HG02759 (cell line): Measurements from ENCODE around the gene ZNG1B.
"Not testable (repeated sequence)": the region's sequence is repeated elsewhere in the genome, so short reads cannot be mapped to it uniquely, and the experiment has no call there.

ENCODE experiments used
- ATAC-seq: cut with Tn5 transposase; IDR thresholded peaks from one replicate; pipeline ENCODE4 v1.9.1; 2021; ENCODE audit warnings: mild to moderate bottlenecking, moderate library complexity; ENCODE audit not compliant: unreplicated experiment

The ZNG1B gene

DNA sequence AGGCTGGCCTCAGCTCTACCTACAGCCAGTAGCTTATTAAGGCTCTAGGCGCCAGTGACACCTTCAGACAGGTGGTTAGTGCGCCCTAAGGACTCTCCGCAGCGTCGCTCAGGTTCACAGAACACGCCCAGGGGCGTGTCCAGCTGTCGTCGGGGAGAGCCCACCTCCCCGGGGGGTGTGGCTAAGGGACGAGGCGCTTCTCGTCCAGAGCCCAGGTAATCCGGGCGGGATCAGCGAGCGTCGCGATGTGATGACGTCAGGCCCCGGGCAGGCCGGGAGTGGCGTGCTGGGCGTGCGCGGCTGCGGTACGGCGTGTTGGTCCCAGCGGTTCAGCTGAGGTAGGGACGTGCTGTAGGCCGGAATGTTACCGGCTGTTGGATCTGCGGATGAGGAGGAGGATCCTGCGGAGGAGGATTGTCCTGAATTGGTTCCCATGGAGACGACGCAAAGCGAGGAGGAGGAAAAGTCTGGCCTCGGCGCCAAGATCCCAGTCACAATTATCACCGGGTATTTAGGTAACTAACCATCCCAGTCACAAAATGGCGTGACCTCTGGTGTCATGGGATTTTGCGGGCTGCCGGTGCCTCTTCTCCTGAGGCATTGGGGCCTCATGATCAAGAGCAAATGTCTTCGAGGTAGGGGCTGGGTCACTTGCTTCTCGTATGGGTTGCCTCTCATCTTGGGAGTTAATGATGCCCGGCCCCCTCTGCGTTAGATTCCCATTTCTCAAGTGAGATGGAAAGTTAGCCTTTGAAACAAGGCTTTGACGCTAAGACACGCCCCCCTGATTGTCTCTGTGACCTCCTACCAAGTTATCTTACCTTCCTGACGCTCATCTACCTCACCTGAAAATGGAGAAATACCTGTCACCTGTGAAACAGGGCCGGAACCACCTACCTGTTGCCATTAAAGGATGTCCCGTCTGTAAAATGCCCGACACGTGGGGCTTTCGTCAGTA lies at the start of gene ZNG1B:
Gene ZNG1B, plus strand, starts transcription at position 184 of the 958 bp plus-strand sequence. Its CDS starts 178 bp downstream, at position 362.
- not testable (repeated sequence) for ATAC-seq

DNA sequence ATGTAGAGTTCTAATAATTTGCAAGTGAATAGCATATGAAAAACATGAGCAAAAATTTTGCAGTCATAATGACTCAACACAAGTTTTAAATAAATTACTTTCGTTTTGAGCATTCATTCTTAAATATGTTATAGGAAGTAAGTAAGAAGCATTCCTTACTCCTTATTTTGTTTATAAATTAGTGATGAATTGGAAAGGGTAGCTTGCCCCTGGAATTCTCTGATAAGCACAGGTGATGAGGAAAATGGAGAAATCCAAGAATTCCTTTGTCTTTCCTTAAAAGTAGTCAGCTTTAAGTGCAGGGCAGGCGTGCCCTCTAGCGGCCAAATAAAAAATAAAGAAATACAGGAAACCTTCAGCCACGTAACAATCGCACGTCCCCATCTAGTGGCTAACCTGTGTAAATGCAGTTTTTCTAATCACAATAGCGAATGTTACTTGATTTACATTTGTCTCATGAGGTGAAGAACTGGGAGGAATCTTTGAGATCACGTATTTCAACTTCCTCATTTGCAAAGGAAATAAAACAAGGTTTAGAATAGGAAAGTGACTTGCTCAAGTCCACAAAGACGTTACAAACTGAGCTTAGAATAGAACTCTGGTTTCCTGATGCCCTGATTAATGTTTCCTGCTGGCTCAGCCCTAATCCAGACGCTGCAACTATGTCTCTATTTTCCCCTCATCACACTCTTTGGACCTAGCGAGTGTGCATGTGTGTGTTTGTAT lies 47.2 kb upstream of the ZNG1B start:
- peak; percentile 94 for ATAC-seq

DNA sequence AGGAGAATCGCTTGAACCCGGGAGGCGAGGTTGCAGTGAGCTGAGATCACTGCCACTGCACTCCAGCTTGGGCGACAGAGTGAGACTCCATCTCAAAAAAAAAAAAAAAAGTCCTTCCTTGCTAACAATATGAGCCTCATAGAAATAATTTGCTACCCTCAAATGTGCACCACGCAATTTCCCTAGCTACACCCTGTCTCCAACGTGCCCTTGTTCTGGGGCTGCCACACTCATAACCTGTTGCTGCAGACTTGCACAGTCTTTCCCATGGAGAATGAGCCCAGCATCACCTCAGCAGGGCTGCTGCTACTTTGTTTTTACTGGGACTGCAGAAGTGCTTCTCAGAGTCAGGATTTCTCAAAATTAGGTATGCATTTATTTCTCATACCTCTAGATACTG lies 46.4 kb upstream of the ZNG1B start:
- ATAC-seq = no peak

DNA sequence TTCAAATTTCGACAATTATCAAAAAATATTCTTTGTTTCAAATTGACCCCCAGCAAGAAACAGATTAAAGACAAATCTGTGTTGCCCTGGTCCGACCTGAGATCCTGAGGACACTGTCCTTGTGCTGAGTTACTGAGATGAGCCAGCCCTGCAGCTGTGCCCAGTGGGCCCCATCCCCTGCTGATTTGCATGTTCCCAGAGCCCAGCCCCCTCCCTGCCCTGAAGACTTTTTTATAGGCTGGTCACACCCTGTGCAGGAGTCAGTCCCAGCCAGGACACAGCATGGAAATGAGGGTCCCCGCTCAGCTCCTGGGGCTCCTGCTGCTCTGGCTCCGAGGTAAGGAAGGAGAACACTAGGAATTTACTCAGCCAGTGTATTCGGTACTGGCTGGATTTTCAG lies 31.4 kb upstream of the ZNG1B start:
- no peak for ATAC-seq

DNA sequence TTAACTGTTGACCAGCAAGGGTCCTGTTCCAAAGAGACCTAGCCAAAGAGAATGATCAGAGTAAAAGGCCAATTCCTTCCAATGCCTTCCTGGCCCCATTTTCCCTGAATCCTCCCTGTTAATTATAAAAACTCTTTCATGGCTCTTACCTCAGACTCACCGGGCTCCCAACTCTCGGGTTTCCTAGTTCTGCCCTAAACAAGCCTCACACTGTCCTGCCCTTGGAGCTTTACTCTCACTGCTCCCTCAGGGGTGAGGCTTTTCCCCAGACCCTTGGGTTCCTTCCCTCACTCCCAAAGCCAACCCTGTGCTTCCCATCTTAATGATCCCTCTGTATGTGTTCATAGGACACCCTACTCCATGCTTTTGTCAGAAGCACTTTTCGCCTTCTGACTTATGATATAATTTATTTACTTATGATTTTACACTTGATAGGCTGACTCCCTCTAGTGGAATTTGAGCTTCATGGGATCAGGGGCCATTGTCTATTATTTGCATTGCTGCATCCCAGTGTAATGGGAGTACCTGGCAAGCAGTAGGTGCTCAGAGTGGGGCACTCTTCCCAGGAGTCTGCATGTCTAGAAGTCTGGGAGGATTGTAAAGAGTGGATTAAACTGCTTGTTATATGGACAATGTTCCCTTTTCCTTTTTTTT lies 29.9 kb upstream of the ZNG1B start:
- ATAC-seq = no peak

DNA sequence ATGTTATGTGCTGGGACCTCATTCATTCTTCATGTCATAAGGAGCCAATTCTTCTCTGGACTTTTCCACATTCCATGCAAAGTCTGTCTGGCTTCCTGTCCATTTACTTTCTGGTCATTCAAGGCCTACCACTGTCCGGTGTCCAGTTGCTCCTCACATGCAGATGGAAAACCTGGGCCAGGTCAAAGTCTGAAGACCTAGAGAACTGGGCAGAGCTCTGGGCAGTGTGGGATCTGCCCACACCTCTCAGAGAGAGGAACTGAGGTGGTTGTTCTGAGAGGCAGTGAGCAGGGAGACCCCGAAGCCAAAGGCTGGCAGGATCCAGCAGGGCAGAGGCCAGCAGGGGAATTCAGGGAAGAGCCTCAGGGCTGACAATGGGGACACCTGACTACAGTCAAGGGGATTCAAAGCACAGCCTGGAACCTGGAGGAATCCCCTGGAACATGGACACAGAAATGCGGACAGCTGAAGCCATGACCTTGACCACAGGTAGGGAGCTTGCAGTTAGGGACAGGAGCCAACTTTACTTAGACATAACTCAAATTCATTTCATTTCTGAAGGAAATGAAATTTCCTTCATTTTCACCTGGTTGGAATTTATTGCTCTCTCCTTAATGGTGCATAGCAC lies 25.7 kb upstream of the ZNG1B start:
- ATAC-seq = not testable (repeated sequence)

DNA sequence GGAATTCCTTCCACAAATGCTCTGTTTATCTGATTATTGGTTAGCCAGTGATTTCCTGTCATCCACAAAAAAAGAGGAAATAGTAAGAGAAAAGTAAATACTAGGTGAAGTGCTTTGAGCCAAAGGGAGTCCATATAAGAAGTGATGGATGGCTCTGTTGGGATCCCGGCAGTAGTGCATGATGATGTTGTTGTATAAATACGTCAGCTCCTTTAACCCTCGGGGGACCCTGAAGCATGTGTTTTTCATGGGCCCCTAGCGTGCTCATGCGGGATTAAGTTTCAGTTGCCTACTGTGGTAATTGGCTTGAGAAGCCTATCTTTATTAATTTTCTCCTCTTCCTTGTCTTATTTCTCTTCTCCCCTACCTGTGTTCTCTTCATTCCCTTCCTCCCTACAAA lies 24.7 kb upstream of the ZNG1B start:
- not testable (repeated sequence) for ATAC-seq

DNA sequence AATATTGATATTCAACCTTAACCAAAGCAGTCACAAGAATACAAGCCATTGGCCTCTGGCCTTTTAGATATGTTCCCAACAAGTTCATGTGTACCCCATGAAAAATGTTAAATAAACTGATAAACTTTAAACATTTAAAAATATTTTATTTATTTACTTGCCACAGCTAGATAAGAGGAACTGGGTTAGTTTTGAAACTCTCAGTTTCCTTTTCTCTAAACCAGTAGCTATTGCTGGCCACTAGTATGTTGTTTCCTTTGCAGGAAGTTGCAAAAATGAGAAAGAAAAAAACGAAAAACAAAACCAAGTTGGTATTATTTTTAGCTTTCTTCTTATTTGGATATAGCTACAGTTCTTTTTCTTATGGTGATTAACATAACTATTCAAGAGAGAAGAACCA lies 5.7 kb upstream of the ZNG1B start:
- ATAC-seq = not testable (repeated sequence)

DNA sequence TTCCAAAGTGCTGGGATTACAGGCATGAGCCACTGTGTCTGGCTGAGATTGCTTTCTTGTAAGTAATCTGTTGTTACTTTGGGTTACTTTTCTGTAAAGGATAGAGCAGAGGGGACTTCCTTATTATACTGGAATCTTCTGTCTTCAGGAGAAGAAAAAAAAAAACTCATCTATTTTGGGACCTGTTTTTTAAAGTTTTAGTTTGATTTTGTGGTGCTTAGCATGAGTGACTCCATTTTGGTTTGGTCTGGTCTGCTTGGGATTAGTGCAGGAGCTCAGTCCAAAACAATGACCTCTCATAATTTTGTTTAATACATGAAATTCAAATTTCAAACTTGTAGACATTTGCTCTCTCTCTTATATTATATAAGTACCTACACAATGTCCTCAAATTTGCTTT lies 4.0 kb upstream of the ZNG1B start:
- not testable (repeated sequence) for ATAC-seq

DNA sequence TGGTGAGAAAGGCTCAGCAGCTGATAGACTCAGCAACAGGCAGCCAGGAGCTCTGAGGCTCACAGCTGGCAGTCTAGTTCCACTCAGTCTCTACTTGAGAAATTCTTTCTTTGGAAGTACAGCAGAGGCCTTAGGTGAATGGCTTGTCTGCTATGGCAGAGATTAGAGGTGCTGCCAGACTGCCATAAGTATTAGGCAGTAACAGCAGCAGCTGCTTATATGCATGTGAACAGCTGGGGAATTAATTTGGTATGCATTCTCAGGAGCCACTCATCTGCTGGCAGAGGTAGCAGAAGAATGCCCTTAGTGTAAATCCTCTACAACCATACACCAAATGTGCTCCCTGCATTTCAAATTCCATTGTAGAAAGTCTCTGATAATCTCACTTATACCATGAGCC lies 28.3 kb downstream of the ZNG1B start:
- ATAC-seq = not testable (repeated sequence)

DNA sequence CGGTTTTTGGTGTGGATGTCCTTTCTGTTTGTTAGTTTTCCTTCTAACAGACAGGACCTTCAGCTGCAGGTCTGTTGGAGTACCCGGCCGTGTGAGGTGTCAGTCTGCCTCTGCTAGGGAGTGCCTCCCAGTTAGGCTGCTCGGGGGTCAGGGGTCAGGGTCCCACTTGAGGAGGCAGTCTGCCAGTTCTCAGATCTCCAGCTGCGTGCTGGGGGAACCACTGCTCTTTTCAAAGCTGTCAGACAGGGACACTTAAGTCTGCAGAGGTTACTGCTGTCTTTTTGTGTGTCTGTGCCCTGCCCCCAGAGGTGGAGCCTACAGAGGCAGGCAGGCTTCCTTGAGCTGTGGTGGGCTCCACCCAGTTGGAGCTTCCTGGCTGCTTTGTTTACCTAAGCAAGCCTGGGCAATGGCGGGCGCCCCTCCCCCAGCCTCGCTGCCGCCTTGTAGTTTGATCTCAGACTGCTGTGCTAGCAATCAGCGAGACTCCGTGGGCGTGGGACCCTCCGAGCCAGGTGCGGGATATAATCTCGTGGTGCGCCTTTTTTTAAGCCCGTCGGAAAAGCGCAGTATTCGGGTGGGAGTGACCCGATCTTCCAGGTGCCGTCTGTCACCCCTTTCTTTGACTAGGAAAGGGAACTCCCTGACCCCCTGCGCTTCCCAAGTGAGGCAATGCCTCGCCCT lies 39.3 kb downstream of the ZNG1B start:
- not testable (repeated sequence) for ATAC-seq

DNA sequence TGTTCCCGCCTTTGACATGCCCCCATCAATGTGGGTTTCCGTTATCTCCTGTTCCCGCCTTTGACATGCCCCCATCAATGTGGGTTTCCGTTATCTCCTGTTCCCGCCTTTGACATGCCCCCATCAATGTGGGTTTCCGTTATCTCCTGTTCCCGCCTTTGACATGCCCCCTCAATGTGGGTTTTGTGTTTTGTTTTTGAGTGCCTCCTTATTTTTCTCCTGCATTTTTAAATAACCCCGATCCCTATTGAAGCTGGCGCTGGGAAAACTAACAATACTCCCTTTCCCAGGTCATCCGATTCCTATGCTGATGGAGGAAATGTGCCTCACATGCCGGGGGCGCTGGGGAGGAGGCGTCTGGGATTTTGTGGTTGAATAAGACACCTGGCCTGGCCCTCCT lies 59.0 kb downstream of the ZNG1B start:
- ATAC-seq = not testable (repeated sequence)

DNA sequence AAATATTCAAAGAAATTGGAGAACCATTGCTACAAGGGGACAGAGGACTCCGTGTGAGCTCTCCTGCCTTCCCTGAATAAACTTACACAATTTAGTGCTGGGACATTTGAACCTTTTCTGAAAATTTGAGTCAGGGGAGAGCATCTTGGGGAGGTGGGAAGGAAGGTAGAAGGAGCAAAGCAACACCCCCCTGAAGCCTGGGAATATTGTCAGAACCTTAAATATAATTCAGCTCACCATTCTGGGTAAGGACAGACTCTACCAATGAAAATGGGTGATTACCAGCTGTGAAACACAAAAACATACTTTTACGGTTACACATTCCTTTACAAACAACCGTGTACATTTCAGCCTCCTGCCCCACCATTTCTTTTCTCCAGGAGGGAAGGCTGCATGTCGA lies 60.9 kb downstream of the ZNG1B start, which contains the start of gene FOXD4L1:
Gene FOXD4L1, plus strand, starts transcription at position 301 of the 400 bp plus-strand sequence. CDS start 592 bp downstream, outside the sequence.
- ATAC-seq = not testable (repeated sequence)

DNA sequence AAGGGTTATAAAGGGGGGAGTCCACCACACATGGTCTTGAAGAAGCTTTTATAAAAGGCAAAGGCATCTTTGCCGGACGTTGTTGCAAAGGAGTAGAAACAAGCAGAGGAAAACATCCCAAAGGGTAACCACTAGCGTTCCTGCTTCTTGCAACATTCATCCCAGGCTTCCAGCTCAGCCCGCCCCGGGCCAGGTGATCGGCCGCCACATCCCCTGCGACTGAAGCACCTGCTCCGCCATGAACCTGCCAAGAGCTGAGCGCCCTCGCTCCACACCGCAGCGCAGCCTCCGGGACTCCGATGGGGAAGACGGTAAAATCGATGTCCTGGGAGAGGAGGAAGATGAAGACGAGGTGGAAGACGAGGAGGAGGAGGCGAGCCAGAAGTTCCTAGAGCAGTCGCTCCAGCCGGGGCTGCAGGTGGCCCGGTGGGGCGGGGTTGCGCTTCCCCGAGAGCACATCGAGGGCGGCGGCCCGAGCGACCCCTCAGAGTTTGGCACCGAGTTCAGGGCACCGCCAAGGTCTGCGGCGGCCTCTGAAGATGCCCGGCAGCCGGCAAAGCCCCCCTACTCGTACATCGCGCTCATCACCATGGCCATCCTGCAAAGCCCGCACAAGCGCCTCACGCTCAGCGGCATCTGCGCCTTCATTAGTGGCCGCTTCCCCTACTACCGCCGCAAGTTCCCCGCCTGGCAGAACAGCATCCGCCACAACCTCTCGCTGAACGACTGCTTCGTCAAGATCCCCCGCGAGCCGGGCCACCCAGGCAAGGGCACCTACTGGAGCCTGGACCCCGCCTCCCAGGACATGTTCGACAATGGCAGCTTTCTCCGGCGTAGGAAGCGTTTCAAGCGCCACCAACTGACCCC lies 61.8 kb downstream of the ZNG1B start:
- ATAC-seq = not testable (repeated sequence)

DNA sequence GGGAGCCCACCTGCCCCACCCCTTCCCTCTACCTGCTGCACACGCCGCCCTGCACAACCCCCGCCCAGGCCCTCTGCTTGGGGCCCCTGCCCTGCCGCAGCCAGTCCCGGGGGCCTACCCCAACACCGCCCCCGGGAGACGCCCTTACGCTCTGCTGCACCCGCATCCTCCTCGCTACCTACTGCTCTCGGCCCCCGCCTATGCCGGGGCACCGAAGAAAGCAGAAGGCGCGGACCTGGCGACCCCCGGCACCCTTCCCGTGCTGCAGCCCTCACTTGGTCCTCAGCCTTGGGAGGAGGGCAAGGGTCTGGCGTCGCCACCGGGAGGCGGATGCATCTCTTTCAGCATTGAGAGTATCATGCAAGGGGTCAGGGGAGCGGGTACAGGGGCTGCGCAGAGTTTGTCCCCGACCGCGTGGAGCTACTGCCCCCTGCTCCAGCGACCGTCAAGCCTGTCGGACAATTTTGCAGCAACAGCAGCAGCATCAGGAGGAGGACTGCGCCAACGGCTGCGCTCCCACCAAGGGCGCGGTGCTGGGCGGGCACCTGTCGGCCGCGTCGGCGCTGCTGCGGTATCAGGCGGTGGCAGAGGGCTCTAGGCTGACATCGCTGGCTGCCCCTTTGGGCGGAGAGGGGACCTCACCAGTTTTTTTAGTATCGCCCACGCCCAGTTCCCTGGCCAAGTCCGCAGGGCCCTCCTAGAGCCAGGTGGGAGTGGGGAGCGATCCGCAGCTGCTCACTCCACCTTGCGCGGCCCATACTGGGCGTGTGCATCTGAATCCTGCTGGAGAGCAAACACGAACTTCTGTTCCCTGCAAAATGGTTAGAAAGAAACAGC lies 62.6 kb downstream of the ZNG1B start:
- not testable (repeated sequence) for ATAC-seq

DNA sequence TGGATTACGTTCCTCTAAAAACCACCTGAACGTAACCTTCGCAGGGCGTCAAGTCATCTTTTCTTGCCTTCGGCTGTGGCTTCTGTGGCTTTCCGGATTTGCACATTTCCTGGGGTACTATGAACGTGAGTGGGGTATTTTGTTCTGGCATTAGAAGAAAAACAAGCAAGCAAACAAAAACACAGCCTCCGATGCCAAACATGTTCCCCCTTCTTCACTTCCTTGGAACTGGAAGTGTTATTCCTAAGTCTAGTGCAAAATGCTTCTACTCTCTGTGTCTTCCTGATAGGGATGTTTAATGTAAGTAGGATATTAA lies 63.2 kb downstream of the ZNG1B start:
- ATAC-seq = not testable (repeated sequence)

DNA sequence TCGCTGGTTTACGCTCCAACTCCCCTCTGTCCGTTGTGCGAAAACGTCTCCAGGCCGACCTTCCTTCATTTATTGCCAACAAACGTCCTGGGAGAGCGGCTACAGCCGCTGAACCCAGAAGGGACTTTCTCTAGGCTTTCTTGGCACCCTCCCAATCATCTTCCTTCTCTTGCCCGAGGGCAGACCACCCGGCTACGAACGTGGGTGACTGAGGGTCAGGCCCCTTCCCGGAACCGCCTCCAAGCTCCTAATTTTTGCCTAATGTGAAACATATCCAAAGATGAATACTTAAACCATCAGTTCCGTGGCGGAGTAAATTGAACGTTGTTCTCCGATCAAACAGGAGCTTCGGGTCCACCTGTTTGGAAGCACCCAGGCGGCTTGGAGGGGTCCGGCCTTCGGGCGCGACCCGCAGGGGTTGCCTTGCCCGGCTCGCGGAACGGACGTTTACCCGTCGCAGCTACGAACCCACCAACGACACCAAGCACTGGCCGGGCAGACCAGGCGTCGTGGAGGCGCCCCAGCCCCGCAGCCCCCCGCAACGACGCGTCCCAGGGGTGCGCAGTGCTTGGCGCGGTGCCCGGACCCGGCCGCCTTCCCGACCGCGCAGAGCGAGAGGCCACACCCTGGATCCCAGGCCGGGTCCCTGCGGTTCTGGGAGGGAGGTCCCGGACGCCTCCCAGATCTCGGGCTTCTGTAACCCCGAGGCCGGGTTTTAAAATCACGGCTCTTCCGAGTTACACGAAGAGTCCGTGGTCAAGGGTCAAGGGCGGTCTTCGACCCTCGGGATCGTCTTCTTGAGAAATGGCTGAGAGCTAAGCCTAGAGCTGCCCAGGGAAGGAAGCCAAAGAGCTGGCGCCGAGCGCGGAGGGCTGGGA lies 65.0 kb downstream of the ZNG1B start:
- ATAC-seq = peak; percentile 28
